HepG2 (cell line): ENCODE data around the gene TEDC2. TPM values are rescaled to one million over a fixed set of nuclear protein-coding genes. Genes with fewer than 3 reads are reported as not detected.

Experiments
- BCL6 ChIP-seq: IDR thresholded peaks from 2 replicates; pipeline ENCODE4 v1.6.1; 2016; ENCODE audit warnings: missing genetic modification reagents, missing compliant biosample characterization
- DBP ChIP-seq: sonication (generic); formaldehyde crosslinking; IDR thresholded peaks from 2 replicates; pipeline ENCODE4 v1.4.0; 2020; ENCODE audit warnings: missing genetic modification reagents; ENCODE audit errors: not compliant biosample characterization
- EHMT2 ChIP-seq: fragments of 200-600 bp; sonication (generic); IDR thresholded peaks from 2 replicates; pipeline ENCODE4 v1.7.0; 2017; ENCODE audit warnings: antibody characterized with exemption, low read depth, low read length, borderline replicate concordance
- HOXA5 ChIP-seq: sonication (generic); formaldehyde crosslinking; IDR thresholded peaks from 2 replicates; pipeline ENCODE4 v1.4.0; 2020; ENCODE audit warnings: missing genetic modification reagents
- NCOR1 ChIP-seq: fragments of 200-600 bp; sonication (generic); IDR thresholded peaks from 2 replicates; pipeline ENCODE4 v1.7.0; 2017; ENCODE audit warnings: antibody characterized with exemption, low read length, borderline replicate concordance
- NFKBIZ ChIP-seq: IDR thresholded peaks from 2 replicates; pipeline ENCODE4 v1.6.1; 2018; ENCODE audit warnings: missing genetic modification reagents, missing compliant biosample characterization
- NFYB ChIP-seq: sonication (generic); formaldehyde crosslinking; IDR thresholded peaks from 2 replicates; pipeline ENCODE4 v1.4.0; 2020; ENCODE audit warnings: missing genetic modification reagents
- PBX3 ChIP-seq: sonication (generic); formaldehyde crosslinking; IDR thresholded peaks from 2 replicates; pipeline ENCODE4 v1.8.1; 2023; ENCODE audit warnings: missing genetic modification reagents, inconsistent platforms, borderline replicate concordance
- POLR2A ChIP-seq, 2 experiments: IDR thresholded peaks; 2 replicates each; pipeline ENCODE4 v1.6.1; 2011; ENCODE audit warnings: low read depth in 2 of 2, low read length in 2 of 2, mild to moderate bottlenecking in 1 of 2, moderate library complexity in 1 of 2; ENCODE audit not compliant: insufficient read depth in 1 of 2
- RFXAP ChIP-seq: sonication (generic); formaldehyde crosslinking; IDR thresholded peaks from 2 replicates; pipeline ENCODE4 v1.4.0; 2020; ENCODE audit warnings: missing genetic modification reagents, borderline replicate concordance
- SCMH1 ChIP-seq: sonication (generic); formaldehyde crosslinking; IDR thresholded peaks from 2 replicates; pipeline ENCODE4 v1.9.0; 2021; ENCODE audit warnings: missing genetic modification reagents, mild to moderate bottlenecking, borderline replicate concordance
- XBP1 ChIP-seq: sonication (generic); formaldehyde crosslinking; IDR thresholded peaks from 2 replicates; pipeline ENCODE4 v1.5.0; 2020; ENCODE audit warnings: missing genetic modification reagents
- ZFP41 ChIP-seq: sonication (generic); formaldehyde crosslinking; IDR thresholded peaks from 2 replicates; pipeline ENCODE4 v1.4.0; 2020; ENCODE audit warnings: mild to moderate bottlenecking, missing genetic modification reagents, borderline replicate concordance
- ZNF558 ChIP-seq: sonication (generic); formaldehyde crosslinking; IDR thresholded peaks from 2 replicates; pipeline ENCODE4 v1.9.0; 2022; ENCODE audit warnings: mild to moderate bottlenecking, missing genetic modification reagents, borderline replicate concordance
- ZNF775 ChIP-seq: sonication (generic); formaldehyde crosslinking; IDR thresholded peaks from 2 replicates; pipeline ENCODE4 v1.4.0; 2020; ENCODE audit warnings: missing genetic modification reagents, mild to moderate bottlenecking, moderate library complexity, borderline replicate concordance
- polyA plus RNA-seq, 8 experiments: library from polyadenylated mRNA; depleted of rRNA in 3 of 8; stranded (reverse) in 7 of 8; unstranded in 1 of 8; fragments of >200 nt; fragmentation: Illumina TruSeq in 4 of 8; extraction: Trizol in 4 of 8; gene quantifications; 2 replicates each; pipeline versions ENCODE4 v1.2.1 to v1.2.3, GENCODE V29; 2011 to 2016; ENCODE audit warnings: low read depth in 4 of 8, missing spikeins in 1 of 8, mixed read lengths in 1 of 8; ENCODE audit not compliant: insufficient read depth in 1 of 8
- total RNA-seq, 5 experiments: library from RNA; depleted of rRNA; stranded (reverse); fragments of >200 nt; fragmentation: Illumina TruSeq; extraction: Trizol; gene quantifications; 2 replicates each; pipeline ENCODE4 v1.2.3, GENCODE V29; 2016; ENCODE audit warnings: low read depth in 1 of 5
- TF ChIP-seq, protein P1 (sequence below): sonication (generic); formaldehyde crosslinking; IDR thresholded peaks from 2 replicates; pipeline ENCODE4 v1.4.0; 2020; ENCODE audit warnings: missing genetic modification reagents, borderline replicate concordance
- TF ChIP-seq, protein P2 (sequence below): sonication (generic); formaldehyde crosslinking; IDR thresholded peaks from 2 replicates; pipeline ENCODE4 v1.8.1; 2023; ENCODE audit warnings: missing genetic modification reagents, mild to moderate bottlenecking, borderline replicate concordance
- TF ChIP-seq, protein P3 (sequence below): sonication (generic); formaldehyde crosslinking; IDR thresholded peaks from 2 replicates; pipeline ENCODE4 v1.4.0; 2020; ENCODE audit warnings: missing genetic modification reagents

Gene TEDC2
- total and polyA plus RNA-seq, 2 of the 13 experiments (the other 11 are each of a cell fraction or from before 2014, with no cell fraction given) = 6.2 to 24.4 TPM

- TF ChIP-seq, protein P1, sequence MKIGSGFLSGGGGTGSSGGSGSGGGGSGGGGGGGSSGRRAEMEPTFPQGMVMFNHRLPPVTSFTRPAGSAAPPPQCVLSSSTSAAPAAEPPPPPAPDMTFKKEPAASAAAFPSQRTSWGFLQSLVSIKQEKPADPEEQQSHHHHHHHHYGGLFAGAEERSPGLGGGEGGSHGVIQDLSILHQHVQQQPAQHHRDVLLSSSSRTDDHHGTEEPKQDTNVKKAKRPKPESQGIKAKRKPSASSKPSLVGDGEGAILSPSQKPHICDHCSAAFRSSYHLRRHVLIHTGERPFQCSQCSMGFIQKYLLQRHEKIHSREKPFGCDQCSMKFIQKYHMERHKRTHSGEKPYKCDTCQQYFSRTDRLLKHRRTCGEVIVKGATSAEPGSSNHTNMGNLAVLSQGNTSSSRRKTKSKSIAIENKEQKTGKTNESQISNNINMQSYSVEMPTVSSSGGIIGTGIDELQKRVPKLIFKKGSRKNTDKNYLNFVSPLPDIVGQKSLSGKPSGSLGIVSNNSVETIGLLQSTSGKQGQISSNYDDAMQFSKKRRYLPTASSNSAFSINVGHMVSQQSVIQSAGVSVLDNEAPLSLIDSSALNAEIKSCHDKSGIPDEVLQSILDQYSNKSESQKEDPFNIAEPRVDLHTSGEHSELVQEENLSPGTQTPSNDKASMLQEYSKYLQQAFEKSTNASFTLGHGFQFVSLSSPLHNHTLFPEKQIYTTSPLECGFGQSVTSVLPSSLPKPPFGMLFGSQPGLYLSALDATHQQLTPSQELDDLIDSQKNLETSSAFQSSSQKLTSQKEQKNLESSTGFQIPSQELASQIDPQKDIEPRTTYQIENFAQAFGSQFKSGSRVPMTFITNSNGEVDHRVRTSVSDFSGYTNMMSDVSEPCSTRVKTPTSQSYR = no peak
- TF ChIP-seq NFKBIZ (no peak), DBP (CRISPR knock-in tag) (peak; percentile 43), RFXAP (peak; percentile 72; the same call in 1 of the 2 replicates), PBX3 (CRISPR knock-in tag) (0 out of 2 replicates have a peak, but pooled peaks have one; percentile 57), ZFP41 (CRISPR knock-in tag) (no peak; the same call in 1 of the 2 replicates), HOXA5 (CRISPR knock-in tag) (peak; percentile 64; the same call in 1 of the 2 replicates), SCMH1 (CRISPR knock-in tag) (no peak), EHMT2 (no peak), NCOR1 (no peak), POLR2A (IDR thresholded peaks at IDR 0.05; ENCODE audit: insufficient read depth in 1 of 2, low read depth in 2 of 2, low read length in 2 of 2) (peak in 1 of 2 experiments; percentile 71; a peak in 2 of 4 replicates), ZNF775 (CRISPR knock-in tag) (no peak), BCL6 (CRISPR knock-in tag) (no peak), NFYB (CRISPR knock-in tag) (peak; percentile 88), XBP1 (CRISPR knock-in tag) (no peak), ZNF558 (0 out of 2 replicates have a peak, but pooled peaks have one; percentile 25)
- TF ChIP-seq, protein P2, sequence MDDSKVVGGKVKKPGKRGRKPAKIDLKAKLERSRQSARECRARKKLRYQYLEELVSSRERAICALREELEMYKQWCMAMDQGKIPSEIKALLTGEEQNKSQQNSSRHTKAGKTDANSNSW (CRISPR knock-in tag) = no peak
- TF ChIP-seq, protein P3, sequence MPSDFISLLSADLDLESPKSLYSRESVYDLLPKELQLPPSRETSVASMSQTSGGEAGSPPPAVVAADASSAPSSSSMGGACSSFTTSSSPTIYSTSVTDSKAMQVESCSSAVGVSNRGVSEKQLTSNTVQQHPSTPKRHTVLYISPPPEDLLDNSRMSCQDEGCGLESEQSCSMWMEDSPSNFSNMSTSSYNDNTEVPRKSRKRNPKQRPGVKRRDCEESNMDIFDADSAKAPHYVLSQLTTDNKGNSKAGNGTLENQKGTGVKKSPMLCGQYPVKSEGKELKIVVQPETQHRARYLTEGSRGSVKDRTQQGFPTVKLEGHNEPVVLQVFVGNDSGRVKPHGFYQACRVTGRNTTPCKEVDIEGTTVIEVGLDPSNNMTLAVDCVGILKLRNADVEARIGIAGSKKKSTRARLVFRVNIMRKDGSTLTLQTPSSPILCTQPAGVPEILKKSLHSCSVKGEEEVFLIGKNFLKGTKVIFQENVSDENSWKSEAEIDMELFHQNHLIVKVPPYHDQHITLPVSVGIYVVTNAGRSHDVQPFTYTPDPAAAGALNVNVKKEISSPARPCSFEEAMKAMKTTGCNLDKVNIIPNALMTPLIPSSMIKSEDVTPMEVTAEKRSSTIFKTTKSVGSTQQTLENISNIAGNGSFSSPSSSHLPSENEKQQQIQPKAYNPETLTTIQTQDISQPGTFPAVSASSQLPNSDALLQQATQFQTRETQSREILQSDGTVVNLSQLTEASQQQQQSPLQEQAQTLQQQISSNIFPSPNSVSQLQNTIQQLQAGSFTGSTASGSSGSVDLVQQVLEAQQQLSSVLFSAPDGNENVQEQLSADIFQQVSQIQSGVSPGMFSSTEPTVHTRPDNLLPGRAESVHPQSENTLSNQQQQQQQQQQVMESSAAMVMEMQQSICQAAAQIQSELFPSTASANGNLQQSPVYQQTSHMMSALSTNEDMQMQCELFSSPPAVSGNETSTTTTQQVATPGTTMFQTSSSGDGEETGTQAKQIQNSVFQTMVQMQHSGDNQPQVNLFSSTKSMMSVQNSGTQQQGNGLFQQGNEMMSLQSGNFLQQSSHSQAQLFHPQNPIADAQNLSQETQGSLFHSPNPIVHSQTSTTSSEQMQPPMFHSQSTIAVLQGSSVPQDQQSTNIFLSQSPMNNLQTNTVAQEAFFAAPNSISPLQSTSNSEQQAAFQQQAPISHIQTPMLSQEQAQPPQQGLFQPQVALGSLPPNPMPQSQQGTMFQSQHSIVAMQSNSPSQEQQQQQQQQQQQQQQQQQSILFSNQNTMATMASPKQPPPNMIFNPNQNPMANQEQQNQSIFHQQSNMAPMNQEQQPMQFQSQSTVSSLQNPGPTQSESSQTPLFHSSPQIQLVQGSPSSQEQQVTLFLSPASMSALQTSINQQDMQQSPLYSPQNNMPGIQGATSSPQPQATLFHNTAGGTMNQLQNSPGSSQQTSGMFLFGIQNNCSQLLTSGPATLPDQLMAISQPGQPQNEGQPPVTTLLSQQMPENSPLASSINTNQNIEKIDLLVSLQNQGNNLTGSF (CRISPR knock-in tag) = peak; percentile 59; the same call in 1 of the 2 replicates
Observed at GRCh38 chr16:2429034-2429770, 30.7 kb upstream of the TEDC2 start, which contains the start of gene CCNF (continued).
